GM12878 (cell line): ENCODE measurements around the gene CDCA8. TPM values are rescaled to one million over a fixed set of nuclear protein-coding genes. Genes with fewer than 3 reads are reported as not detected.

Experiments used
- CBX3 ChIP-seq: fragments of 200-600 bp; sonication (generic); IDR thresholded peaks from 2 replicates; pipeline ENCODE4 v1.6.1; 2016; ENCODE audit warnings: low read depth, borderline replicate concordance
- IRF4 ChIP-seq: IDR thresholded peaks from 2 replicates; pipeline ENCODE4 v1.6.1; 2011; ENCODE audit warnings: low read depth, low read length
- SRF ChIP-seq, 2 experiments: IDR thresholded peaks; 2 replicates each; pipeline ENCODE4 v1.6.1; 2011; ENCODE audit warnings: low read depth in 2 of 2, low read length in 2 of 2, mild to moderate bottlenecking in 1 of 2, moderate library complexity in 1 of 2
- polyA plus RNA-seq, 11 experiments: library from polyadenylated mRNA; depleted of rRNA in 4 of 11; unstranded in 6 of 11; stranded (reverse) in 5 of 11; fragments of >200 nt; fragmentation: Nextera tagmentation in 4 of 11; fragmentation: Illumina TruSeq in 1 of 11; extraction: Ambion mirVana in 4 of 11; extraction: Trizol in 1 of 11; gene quantifications; 1 replicate in 1 of 11; 2 replicates in 10 of 11; pipeline versions ENCODE4 v1.2.1 to v1.2.3, GENCODE V29; 2011 to 2016; ENCODE audit warnings: inconsistent platforms in 2 of 11, missing spikeins in 2 of 11, low read depth in 1 of 11
- total RNA-seq, 4 experiments: library from RNA; depleted of rRNA in 3 of 4; stranded (reverse); fragments of >200 nt in 3 of 4; fragmentation: Illumina TruSeq in 1 of 4; extraction: Trizol in 1 of 4; gene quantifications; 2 replicates each; pipeline versions ENCODE4 v1.2.1 to v1.2.3, GENCODE V29; 2013 to 2021
- TF ChIP-seq, protein P1 (sequence below): fragments of 450-650 bp; formaldehyde crosslinking; IDR thresholded peaks from 2 replicates; pipeline ENCODE4 v1.4.0; 2020; ENCODE audit warnings: mild to moderate bottlenecking, moderate library complexity
- TF ChIP-seq, protein P2 (sequence below): IDR thresholded peaks from 2 replicates; pipeline ENCODE4 v1.6.1; 2012; ENCODE audit warnings: low read length, inconsistent platforms
- TF ChIP-seq, protein P3 (sequence below): IDR thresholded peaks from 2 replicates; pipeline ENCODE4 v1.6.1; 2011; ENCODE audit warnings: borderline replicate concordance, low read depth, mild to moderate bottlenecking, moderate library complexity, low read length; ENCODE audit not compliant: insufficient read depth, poor library complexity, severe bottlenecking
- TF ChIP-seq, protein P4 (sequence below), 3 experiments: IDR thresholded peaks in 2 of 3; conservative IDR thresholded peaks in 1 of 3; 2 replicates each; pipeline ENCODE4 v1.5.1; 2011; ENCODE audit warnings: low read depth in 3 of 3, low read length in 3 of 3, mild to moderate bottlenecking in 3 of 3, control low read depth in 2 of 3, moderate library complexity in 2 of 3, inconsistent platforms in 1 of 3, mixed read lengths in 1 of 3; ENCODE audit not compliant: control insufficient read depth in 2 of 3, insufficient read depth in 1 of 3; ENCODE audit errors: extremely low read depth in 1 of 3

CDCA8 gene
- total and polyA plus RNA-seq, 10 of the 15 experiments (the other 5 are each of a cell fraction or from before 2014, with no cell fraction given), result 21.3 to 98.1 (median 61.4) TPM

DNA sequence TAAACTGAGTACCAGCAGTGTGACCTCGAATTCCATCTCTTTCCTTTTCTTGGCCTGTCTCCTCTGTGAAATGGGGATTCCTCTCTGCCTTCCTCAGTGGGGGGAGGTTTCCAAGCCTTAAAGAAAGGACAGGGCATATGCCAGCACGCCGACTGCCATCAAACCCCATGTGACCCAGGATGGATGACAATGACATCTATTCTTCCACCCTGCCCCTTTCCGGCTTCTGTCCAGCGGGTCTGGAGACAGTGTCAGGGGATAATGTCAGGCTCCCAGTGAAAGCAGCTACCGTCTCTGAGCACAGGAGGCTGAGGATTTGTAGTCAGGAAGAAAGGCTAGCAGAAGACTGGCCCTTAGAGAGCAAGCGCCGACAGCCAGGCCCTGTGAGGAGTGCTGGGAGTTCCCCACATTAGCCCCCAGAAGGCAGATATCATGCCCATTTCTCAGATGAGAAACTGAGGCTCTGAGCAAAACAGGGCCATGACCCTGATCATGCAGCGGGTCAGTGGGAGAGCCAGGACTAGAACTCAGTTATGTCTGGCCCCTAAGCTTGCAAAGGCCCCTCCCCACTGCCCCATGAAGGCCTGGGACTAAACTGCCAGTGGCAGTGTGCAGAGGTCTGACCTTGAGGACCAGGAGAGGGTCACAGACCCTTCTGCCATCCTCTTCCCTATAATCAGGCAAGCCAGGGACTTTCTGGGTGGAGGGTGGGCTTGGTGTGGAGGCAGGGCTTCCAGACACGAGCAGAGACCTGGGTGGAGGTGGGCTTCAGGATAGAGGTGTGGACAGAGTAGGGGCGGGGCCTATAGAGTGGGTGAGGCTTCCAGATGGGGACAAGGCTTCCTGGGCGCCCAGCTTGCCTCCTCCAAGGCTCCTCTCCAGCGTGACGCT is 30.1 kb downstream of the CDCA8 start (continued):
- TF ChIP-seq, protein P1, sequence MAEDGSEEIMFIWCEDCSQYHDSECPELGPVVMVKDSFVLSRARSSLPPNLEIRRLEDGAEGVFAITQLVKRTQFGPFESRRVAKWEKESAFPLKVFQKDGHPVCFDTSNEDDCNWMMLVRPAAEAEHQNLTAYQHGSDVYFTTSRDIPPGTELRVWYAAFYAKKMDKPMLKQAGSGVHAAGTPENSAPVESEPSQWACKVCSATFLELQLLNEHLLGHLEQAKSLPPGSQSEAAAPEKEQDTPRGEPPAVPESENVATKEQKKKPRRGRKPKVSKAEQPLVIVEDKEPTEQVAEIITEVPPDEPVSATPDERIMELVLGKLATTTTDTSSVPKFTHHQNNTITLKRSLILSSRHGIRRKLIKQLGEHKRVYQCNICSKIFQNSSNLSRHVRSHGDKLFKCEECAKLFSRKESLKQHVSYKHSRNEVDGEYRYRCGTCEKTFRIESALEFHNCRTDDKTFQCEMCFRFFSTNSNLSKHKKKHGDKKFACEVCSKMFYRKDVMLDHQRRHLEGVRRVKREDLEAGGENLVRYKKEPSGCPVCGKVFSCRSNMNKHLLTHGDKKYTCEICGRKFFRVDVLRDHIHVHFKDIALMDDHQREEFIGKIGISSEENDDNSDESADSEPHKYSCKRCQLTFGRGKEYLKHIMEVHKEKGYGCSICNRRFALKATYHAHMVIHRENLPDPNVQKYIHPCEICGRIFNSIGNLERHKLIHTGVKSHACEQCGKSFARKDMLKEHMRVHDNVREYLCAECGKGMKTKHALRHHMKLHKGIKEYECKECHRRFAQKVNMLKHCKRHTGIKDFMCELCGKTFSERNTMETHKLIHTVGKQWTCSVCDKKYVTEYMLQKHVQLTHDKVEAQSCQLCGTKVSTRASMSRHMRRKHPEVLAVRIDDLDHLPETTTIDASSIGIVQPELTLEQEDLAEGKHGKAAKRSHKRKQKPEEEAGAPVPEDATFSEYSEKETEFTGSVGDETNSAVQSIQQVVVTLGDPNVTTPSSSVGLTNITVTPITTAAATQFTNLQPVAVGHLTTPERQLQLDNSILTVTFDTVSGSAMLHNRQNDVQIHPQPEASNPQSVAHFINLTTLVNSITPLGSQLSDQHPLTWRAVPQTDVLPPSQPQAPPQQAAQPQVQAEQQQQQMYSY (CRISPR knock-in tag), result no peak
- TF ChIP-seq CBX3 (no peak), SRF (IDR thresholded peaks at IDR 0.05; ENCODE audit: low read depth in 2 of 2, low read length in 2 of 2) (no peak), IRF4 (no peak)
- TF ChIP-seq, protein P2, sequence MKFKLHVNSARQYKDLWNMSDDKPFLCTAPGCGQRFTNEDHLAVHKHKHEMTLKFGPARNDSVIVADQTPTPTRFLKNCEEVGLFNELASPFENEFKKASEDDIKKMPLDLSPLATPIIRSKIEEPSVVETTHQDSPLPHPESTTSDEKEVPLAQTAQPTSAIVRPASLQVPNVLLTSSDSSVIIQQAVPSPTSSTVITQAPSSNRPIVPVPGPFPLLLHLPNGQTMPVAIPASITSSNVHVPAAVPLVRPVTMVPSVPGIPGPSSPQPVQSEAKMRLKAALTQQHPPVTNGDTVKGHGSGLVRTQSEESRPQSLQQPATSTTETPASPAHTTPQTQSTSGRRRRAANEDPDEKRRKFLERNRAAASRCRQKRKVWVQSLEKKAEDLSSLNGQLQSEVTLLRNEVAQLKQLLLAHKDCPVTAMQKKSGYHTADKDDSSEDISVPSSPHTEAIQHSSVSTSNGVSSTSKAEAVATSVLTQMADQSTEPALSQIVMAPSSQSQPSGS, result no peak
- TF ChIP-seq, protein P3, sequence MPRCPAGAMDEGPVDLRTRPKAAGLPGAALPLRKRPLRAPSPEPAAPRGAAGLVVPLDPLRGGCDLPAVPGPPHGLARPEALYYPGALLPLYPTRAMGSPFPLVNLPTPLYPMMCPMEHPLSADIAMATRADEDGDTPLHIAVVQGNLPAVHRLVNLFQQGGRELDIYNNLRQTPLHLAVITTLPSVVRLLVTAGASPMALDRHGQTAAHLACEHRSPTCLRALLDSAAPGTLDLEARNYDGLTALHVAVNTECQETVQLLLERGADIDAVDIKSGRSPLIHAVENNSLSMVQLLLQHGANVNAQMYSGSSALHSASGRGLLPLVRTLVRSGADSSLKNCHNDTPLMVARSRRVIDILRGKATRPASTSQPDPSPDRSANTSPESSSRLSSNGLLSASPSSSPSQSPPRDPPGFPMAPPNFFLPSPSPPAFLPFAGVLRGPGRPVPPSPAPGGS, result no peak
- TF ChIP-seq, protein P4, sequence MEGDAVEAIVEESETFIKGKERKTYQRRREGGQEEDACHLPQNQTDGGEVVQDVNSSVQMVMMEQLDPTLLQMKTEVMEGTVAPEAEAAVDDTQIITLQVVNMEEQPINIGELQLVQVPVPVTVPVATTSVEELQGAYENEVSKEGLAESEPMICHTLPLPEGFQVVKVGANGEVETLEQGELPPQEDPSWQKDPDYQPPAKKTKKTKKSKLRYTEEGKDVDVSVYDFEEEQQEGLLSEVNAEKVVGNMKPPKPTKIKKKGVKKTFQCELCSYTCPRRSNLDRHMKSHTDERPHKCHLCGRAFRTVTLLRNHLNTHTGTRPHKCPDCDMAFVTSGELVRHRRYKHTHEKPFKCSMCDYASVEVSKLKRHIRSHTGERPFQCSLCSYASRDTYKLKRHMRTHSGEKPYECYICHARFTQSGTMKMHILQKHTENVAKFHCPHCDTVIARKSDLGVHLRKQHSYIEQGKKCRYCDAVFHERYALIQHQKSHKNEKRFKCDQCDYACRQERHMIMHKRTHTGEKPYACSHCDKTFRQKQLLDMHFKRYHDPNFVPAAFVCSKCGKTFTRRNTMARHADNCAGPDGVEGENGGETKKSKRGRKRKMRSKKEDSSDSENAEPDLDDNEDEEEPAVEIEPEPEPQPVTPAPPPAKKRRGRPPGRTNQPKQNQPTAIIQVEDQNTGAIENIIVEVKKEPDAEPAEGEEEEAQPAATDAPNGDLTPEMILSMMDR (IDR thresholded peaks at IDR 0.05 in 2 of 3, conservative IDR thresholded peaks at IDR 0.05 in 1 of 3; ENCODE audit: control insufficient read depth in 2 of 3, extremely low read depth in 1 of 3, insufficient read depth in 1 of 3, low read depth in 3 of 3, low read length in 3 of 3), result no peak
